A549 (cell line): ENCODE measurements around the gene MEF2C. TPM values are rescaled to one million over a fixed set of nuclear protein-coding genes. Genes with fewer than 3 reads are reported as not detected.
A peak's percentile ranks its signal among the peaks of the same experiment; 100 is the strongest.

Experiments
- ATAC-seq, 2 experiments: fragments of 200-7000 bp in 1 of 2; fragments of >200 bp in 1 of 2; cut with Nextera tagmentation in 1 of 2; cut with Tn5 transposase in 1 of 2; 3 replicates each; pipeline versions ENCODE4 v1.8.0 to v1.9.1; 2018 to 2020; ENCODE audit warnings: mild to moderate bottlenecking in 1 of 2, moderate library complexity in 1 of 2
- CTCF ChIA-PET: fragments of 300-600 bp; sonication (Branson Sonifier 250); formaldehyde crosslinking; extraction: SDS; loops from one replicate; lab custom pipeline; 2021; ENCODE audit warnings: antibody characterized with exemption, inconsistent platforms; lab: Yijun Ruan, JAX
- POLR2A ChIA-PET: fragments of 350-600 bp; formaldehyde crosslinking; extraction: SDS; loops from one replicate; lab custom pipeline; 2021; ENCODE audit warnings: antibody characterized with exemption, inconsistent platforms; lab: Yijun Ruan, JAX
- DNase-seq, 2 experiments: peaks; one replicate each; pipeline versions ENCODE4 v3.0.0 to v3.0.0-alpha.2; 2011 to 2016; ENCODE audit warnings: low read depth in 1 of 2, low spot score in 1 of 2
- FAIRE-seq: peaks from 2 replicates; lab custom pipeline; 2011; peaks lifted over from hg19 to GRCh38; lab: Jason Lieb, UNC
- H3K27ac ChIP-seq, 2 experiments: fragments of >200 bp; sonication (Bioruptor Twin); formaldehyde crosslinking; 3 replicates each; pipeline ENCODE4 v1.5.1; 2016 to 2017
- H3K4me1 ChIP-seq: fragments of >200 bp; sonication (Bioruptor Twin); formaldehyde crosslinking; 3 replicates; pipeline ENCODE4 v1.6.1; 2016
- H3K4me2 ChIP-seq: fragments of >200 bp; sonication (Bioruptor Twin); formaldehyde crosslinking; 3 replicates; pipeline ENCODE4 v1.6.1; 2016
- H3K4me3 ChIP-seq: fragments of >200 bp; sonication (Bioruptor Twin); formaldehyde crosslinking; 3 replicates; pipeline ENCODE4 v1.5.1; 2016
- H3K9me3 ChIP-seq: fragments of >200 bp; sonication (Bioruptor Twin); formaldehyde crosslinking; 3 replicates; pipeline ENCODE4 v1.6.1; 2016
- CBX2 ChIP-seq: fragments of 200-600 bp; sonication (generic); IDR thresholded peaks from 2 replicates; pipeline ENCODE4 v1.6.1; 2016; ENCODE audit warnings: low read depth, mild to moderate bottlenecking, borderline replicate concordance
- CBX8 ChIP-seq: fragments of 200-600 bp; sonication (generic); IDR thresholded peaks from 2 replicates; pipeline ENCODE4 v1.6.1; 2016
- CEBPB ChIP-seq, 2 experiments: fragments of >200 bp in 1 of 2; sonication (Bioruptor Twin) in 1 of 2; formaldehyde crosslinking in 1 of 2; IDR thresholded peaks; 2 replicates each; pipeline ENCODE4 v1.6.1; 2012 to 2016
- GATA3 ChIP-seq: IDR thresholded peaks from 2 replicates; pipeline ENCODE4 v1.6.1; 2012; ENCODE audit warnings: borderline replicate concordance
- HEYL ChIP-seq: fragments of 250-450 bp; sonication (Bioruptor Pico); IDR thresholded peaks from 2 replicates; pipeline ENCODE4 v1.8.0; 2021; ENCODE audit warnings: mild to moderate bottlenecking, moderate library complexity
- HOXB13 ChIP-seq: fragments of 250-450 bp; sonication (Bioruptor Pico); IDR thresholded peaks from 2 replicates; pipeline ENCODE4 v1.5.0; 2020; ENCODE audit warnings: low read depth, mild to moderate bottlenecking, moderate library complexity
- MYC ChIP-seq: IDR thresholded peaks from 2 replicates; pipeline ENCODE4 v1.6.1; 2012; ENCODE audit warnings: mild to moderate bottlenecking, inconsistent platforms, low read length, improper control_type of control experiment, borderline replicate concordance
- PHF8 ChIP-seq: fragments of 200-600 bp; sonication (generic); IDR thresholded peaks from 2 replicates; pipeline ENCODE4 v1.6.1; 2016; ENCODE audit warnings: low read depth, mild to moderate bottlenecking, antibody characterized with exemption, moderate library complexity, borderline replicate concordance
- RAD21 ChIP-seq, 2 experiments: fragments of >200 bp in 1 of 2; sonication (Bioruptor Twin) in 1 of 2; formaldehyde crosslinking in 1 of 2; IDR thresholded peaks in 1 of 2; conservative IDR thresholded peaks in 1 of 2; 2 replicates in 1 of 2; 3 replicates in 1 of 2; pipeline ENCODE4 v1.6.1; 2012 to 2018; ENCODE audit warnings: inconsistent platforms in 1 of 2
- RCOR1 ChIP-seq: fragments of 150-350 bp; IDR thresholded peaks from 2 replicates; pipeline ENCODE4 v1.6.1; 2014; ENCODE audit warnings: antibody characterized with exemption, low read length, low read depth
- RFX5 ChIP-seq: fragments of 450-650 bp; IDR thresholded peaks from 2 replicates; pipeline ENCODE4 v1.7.1; 2014; ENCODE audit warnings: antibody characterized with exemption, mild to moderate bottlenecking, moderate library complexity
- RNF2 ChIP-seq: fragments of 200-600 bp; sonication (generic); IDR thresholded peaks from 2 replicates; pipeline ENCODE4 v1.6.1; 2016; ENCODE audit warnings: low read depth, mild to moderate bottlenecking, antibody characterized with exemption, moderate library complexity, borderline replicate concordance
- SMC3 ChIP-seq: fragments of >200 bp; sonication (Bioruptor Twin); formaldehyde crosslinking; IDR thresholded peaks from 3 replicates; pipeline ENCODE4 v1.6.1; 2018; ENCODE audit warnings: inconsistent platforms
- SREBF2 ChIP-seq: fragments of 450-650 bp; IDR thresholded peaks from 2 replicates; pipeline ENCODE4 v1.6.1; 2014; ENCODE audit warnings: mild to moderate bottlenecking, moderate library complexity
- TFCP2L1 ChIP-seq: fragments of 250-450 bp; sonication (Bioruptor Pico); IDR thresholded peaks from 2 replicates; pipeline ENCODE4 v1.5.0; 2021; ENCODE audit warnings: mild to moderate bottlenecking
- ZSCAN20 ChIP-seq: fragments of 250-450 bp; sonication (Bioruptor Pico); IDR thresholded peaks from 2 replicates; pipeline ENCODE4 v1.8.0; 2022; ENCODE audit warnings: mild to moderate bottlenecking, moderate library complexity
- WGBS: methylation state at CpG from one replicate; pipeline ENCODE4 v1.1.6; 2017; ENCODE audit errors: missing lambda C conversion rate; 5-methylcytosine and 5-hydroxymethylcytosine counted together
- polyA plus RNA-seq, 4 experiments: library from polyadenylated mRNA; depleted of rRNA in 3 of 4; stranded (reverse); fragments of >200 nt; fragmentation: RNase III in 1 of 4; extraction: RNeasy Plus Mini Kit Qiagen cat#74134 plus additional on column Dnase treatment in 1 of 4; gene quantifications; 2 replicates in 3 of 4; 3 replicates in 1 of 4; pipeline ENCODE4 v1.2.3, GENCODE V29; 2011 to 2017
- TF ChIP-seq, protein P1 (sequence below): fragments of >200 bp; sonication (Bioruptor Twin); formaldehyde crosslinking; IDR thresholded peaks from 3 replicates; pipeline ENCODE4 v1.5.1; 2016
- TF ChIP-seq, protein P2 (sequence below): IDR thresholded peaks from 2 replicates; pipeline ENCODE4 v1.6.1; 2012
- TF ChIP-seq, protein P3 (sequence below): IDR thresholded peaks from 2 replicates; pipeline ENCODE4 v1.6.1; 2012; ENCODE audit warnings: low read depth, borderline replicate concordance
- TF ChIP-seq, protein P4 (sequence below): fragments of >200 bp; sonication (Bioruptor Twin); formaldehyde crosslinking; IDR thresholded peaks from 2 replicates; pipeline ENCODE4 v1.6.1; 2016
- TF ChIP-seq, protein P5 (sequence below): fragments of 150-350 bp; IDR thresholded peaks from 2 replicates; pipeline ENCODE4 v1.6.1; 2014; ENCODE audit warnings: low read depth, mild to moderate bottlenecking, low read length
- TF ChIP-seq, protein P6 (sequence below): IDR thresholded peaks from 2 replicates; pipeline ENCODE4 v1.6.1; 2012
- TF ChIP-seq, protein P7 (sequence below): fragments of 450-650 bp; IDR thresholded peaks from 2 replicates; pipeline ENCODE4 v1.6.1; 2014; ENCODE audit warnings: antibody characterized with exemption

Gene MEF2C
- polyA plus RNA-seq, 2 of the 4 experiments (the other 2 are of a cell fraction) = 0.03 to 0.06 TPM

DNA sequence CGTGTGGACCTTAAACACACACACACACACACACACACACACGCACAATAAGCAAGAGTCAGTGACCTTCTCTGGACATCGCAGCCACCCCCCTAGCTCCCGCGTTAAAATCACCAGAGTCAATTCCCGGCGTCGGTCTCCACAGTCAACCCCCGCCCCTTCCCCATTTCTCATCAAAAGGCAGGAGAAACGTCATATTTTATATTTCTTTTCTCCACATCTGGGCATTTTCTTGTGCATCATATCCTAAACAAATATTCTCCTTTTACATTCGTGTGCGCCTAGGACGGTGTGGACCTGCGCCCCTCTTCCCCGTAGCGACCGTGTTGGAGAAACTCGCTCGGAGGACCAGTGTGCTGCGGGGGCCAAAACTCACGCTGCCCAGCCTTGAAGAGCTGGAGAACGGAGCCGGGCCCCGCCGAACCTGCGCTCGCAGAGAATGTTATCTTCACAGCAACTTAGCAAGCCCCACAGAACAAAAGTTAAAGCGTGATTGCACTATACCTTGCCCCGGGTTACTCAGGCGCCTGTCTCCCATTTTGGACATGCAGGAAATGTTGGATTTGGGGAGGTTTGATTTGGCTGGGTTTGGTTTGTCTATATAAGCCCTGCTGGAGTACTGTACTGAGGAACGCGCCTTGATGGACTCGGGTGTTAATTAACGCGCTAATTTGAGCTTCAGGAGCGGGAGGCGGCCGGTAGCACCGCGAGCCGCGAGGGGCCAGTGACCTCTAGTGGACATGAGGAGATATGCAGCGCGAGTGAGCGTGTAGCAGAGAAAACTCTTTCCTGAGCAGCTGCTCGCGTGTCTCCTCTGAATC is 192.4 kb downstream of the MEF2C start:
- H3K4me3 ChIP-seq = peak overlapping the region; percentile 27
- POLR2A ChIA-PET = no interaction called here
- peaks cover 3% of the 10 kb centered on the region; the same call in 1 of the 3 replicates for H3K4me1 ChIP-seq
- peak overlapping the region; percentile 83 for H3K4me2 ChIP-seq
- WGBS = 31% methylated on average over 44 of the region's 47 CpGs
- no peaks in the 10 kb centered on the region for H3K9me3 ChIP-seq
- H3K27ac ChIP-seq = no peak overlapping the region
- ATAC-seq = peak; percentile 69 to 90
- peak; percentile 49 to 59 for DNase-seq
- CTCF ChIA-PET = interaction anchor here (0.6 to 4.2 kb wide), 46 partner anchors 9 to 1761 kb away, joined by 3 to 58 read pairs (median 3); no protein-coding TSS in a partner anchor
- TF ChIP-seq, protein P1, sequence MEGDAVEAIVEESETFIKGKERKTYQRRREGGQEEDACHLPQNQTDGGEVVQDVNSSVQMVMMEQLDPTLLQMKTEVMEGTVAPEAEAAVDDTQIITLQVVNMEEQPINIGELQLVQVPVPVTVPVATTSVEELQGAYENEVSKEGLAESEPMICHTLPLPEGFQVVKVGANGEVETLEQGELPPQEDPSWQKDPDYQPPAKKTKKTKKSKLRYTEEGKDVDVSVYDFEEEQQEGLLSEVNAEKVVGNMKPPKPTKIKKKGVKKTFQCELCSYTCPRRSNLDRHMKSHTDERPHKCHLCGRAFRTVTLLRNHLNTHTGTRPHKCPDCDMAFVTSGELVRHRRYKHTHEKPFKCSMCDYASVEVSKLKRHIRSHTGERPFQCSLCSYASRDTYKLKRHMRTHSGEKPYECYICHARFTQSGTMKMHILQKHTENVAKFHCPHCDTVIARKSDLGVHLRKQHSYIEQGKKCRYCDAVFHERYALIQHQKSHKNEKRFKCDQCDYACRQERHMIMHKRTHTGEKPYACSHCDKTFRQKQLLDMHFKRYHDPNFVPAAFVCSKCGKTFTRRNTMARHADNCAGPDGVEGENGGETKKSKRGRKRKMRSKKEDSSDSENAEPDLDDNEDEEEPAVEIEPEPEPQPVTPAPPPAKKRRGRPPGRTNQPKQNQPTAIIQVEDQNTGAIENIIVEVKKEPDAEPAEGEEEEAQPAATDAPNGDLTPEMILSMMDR = peak; percentile 93
- no peak for TF ChIP-seq HEYL (CRISPR knock-in tag)
- peak; percentile 91 to 92 for TF ChIP-seq RAD21 (conservative IDR thresholded peaks at IDR 0.05 in 1 of 2, IDR thresholded peaks at IDR 0.05 in 1 of 2)
- TF ChIP-seq, protein P2, sequence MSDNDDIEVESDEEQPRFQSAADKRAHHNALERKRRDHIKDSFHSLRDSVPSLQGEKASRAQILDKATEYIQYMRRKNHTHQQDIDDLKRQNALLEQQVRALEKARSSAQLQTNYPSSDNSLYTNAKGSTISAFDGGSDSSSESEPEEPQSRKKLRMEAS = 0 out of 2 replicates have a peak, but pooled peaks have one; percentile 27
- TF ChIP-seq MYC = no peak
- TF ChIP-seq SMC3 = peak; percentile 81
- no peak for FAIRE-seq

DNA sequence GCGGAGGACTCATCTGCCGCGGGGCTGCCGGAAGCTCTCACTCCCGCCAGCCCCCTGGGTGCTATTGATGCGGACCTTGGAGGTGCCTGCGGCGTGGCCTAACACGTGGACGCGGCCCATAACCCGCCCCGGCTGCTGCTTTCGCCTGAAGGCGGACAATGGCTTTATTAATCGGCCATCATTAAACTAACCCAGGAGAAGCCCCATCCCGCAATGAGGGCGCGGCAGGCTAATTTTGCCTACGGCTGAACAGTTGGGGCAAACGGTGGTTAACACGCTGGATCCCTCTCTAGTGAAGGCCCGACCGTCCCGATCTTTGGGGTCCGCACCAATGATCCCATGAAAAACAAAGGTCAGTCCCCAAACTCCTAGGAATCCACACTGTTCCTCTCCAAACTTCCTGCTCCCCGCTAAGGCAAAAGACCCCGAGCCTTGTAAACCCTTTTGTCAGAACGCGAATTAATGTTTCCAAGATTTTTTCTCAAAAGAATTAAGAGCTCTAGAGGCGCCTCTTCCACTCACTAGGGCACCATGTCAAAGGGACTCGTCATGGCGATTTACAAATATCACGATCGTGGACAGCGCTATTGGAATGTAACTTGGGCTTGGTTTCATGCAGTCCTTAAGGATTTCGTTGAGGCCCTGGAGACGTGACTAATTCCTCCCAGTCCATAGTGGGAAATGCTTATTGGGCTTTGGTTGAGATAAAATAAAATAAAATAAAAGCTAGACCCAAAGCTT is 193.1 kb downstream of the MEF2C start:
- H3K9me3 ChIP-seq = no peaks in the 10 kb centered on the region
- POLR2A ChIA-PET = no interaction called here
- no peak overlapping the region for H3K27ac ChIP-seq
- CTCF ChIA-PET = interaction anchor here (0.8 to 4.2 kb wide), 22 partner anchors 9 to 916 kb away, joined by 3 to 58 read pairs (median 6); no protein-coding TSS in a partner anchor
- FAIRE-seq = no peak
- H3K4me1 ChIP-seq = peaks cover 7% of the 10 kb centered on the region; the same call in 1 of the 3 replicates
- ATAC-seq = no peak
- no peak overlapping the region for H3K4me3 ChIP-seq
- no peak for DNase-seq
- TF ChIP-seq TFCP2L1 (CRISPR knock-in tag) = no peak
- no peak for TF ChIP-seq CEBPB (IDR thresholded peaks at IDR 0.05)
- no peak overlapping the region for H3K4me2 ChIP-seq
- WGBS = 65% methylated on average over 38 of the region's 38 CpGs

DNA sequence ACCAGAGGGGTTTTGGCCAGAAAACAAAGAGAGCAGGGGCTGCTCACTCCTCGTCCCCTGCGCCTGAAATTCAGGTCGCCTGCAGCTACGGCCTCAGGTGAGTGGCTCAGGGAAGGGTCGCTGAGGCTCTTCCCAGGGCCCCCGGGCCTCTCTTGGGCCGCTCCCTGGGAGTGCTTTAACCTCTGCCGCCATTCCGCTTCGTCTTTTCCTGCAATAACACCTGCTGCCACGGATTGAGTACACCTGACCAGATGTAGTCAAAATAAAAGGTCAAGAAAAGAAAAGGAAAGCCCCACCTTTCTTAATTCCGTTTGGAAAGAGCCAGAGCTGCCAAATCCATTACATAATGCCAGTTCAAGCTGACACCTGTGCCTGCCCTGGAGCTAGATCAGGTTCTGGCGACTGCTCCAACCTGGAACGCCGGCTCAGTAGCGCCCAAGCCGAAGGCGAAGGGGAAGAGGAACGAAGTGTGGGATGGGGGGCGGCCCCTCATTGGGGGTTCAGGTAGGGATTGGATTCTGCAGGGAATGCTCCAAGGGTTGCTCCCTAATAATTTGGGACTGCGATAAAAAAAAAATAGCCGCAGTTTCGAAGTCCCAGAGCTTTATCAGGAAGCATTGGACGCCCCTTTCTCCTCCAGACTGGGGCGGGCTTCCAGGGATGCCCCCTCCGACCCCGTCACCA is 193.9 kb downstream of the MEF2C start:
- FAIRE-seq (no peak), DNase-seq (no peak), ATAC-seq (no peak)
- ChIA-PET CTCF (interaction anchor here (1.3 to 4.2 kb wide), 4 partner anchors 8 to 908 kb away, joined by 3 to 49 read pairs (median 8); no protein-coding TSS in a partner anchor), POLR2A (no interaction called here)
- WGBS = 37% methylated on average over 27 of the region's 27 CpGs
- Histone ChIP-seq H3K27ac (no peak overlapping the region), H3K4me3 (no peak overlapping the region), H3K4me1 (peaks cover 7% of the 10 kb centered on the region; the same call in 1 of the 3 replicates), H3K4me2 (no peak overlapping the region), H3K9me3 (no peaks in the 10 kb centered on the region)
- TF ChIP-seq HOXB13 (CRISPR knock-in tag) = no peak
- TF ChIP-seq, protein P3, sequence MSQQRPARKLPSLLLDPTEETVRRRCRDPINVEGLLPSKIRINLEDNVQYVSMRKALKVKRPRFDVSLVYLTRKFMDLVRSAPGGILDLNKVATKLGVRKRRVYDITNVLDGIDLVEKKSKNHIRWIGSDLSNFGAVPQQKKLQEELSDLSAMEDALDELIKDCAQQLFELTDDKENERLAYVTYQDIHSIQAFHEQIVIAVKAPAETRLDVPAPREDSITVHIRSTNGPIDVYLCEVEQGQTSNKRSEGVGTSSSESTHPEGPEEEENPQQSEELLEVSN = no peak
- TF ChIP-seq, protein P4, sequence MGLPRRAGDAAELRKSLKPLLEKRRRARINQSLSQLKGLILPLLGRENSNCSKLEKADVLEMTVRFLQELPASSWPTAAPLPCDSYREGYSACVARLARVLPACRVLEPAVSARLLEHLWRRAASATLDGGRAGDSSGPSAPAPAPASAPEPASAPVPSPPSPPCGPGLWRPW = no peak
- TF ChIP-seq, protein P5, sequence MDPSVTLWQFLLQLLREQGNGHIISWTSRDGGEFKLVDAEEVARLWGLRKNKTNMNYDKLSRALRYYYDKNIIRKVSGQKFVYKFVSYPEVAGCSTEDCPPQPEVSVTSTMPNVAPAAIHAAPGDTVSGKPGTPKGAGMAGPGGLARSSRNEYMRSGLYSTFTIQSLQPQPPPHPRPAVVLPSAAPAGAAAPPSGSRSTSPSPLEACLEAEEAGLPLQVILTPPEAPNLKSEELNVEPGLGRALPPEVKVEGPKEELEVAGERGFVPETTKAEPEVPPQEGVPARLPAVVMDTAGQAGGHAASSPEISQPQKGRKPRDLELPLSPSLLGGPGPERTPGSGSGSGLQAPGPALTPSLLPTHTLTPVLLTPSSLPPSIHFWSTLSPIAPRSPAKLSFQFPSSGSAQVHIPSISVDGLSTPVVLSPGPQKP = no peak
- TF ChIP-seq SREBF2 = no peak
- no peak for TF ChIP-seq HEYL (CRISPR knock-in tag)
- TF ChIP-seq, protein P6, sequence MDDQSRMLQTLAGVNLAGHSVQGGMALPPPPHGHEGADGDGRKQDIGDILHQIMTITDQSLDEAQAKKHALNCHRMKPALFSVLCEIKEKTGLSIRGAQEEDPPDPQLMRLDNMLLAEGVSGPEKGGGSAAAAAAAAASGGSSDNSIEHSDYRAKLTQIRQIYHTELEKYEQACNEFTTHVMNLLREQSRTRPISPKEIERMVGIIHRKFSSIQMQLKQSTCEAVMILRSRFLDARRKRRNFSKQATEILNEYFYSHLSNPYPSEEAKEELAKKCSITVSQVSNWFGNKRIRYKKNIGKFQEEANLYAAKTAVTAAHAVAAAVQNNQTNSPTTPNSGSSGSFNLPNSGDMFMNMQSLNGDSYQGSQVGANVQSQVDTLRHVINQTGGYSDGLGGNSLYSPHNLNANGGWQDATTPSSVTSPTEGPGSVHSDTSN = no peak
- TF ChIP-seq CBX2 = no peak
- no peak for TF ChIP-seq ZSCAN20 (CRISPR knock-in tag)
- no peak for TF ChIP-seq CBX8
- TF ChIP-seq RCOR1 = no peak
- TF ChIP-seq GATA3 = no peak
- no peak for TF ChIP-seq PHF8
- TF ChIP-seq, protein P7, sequence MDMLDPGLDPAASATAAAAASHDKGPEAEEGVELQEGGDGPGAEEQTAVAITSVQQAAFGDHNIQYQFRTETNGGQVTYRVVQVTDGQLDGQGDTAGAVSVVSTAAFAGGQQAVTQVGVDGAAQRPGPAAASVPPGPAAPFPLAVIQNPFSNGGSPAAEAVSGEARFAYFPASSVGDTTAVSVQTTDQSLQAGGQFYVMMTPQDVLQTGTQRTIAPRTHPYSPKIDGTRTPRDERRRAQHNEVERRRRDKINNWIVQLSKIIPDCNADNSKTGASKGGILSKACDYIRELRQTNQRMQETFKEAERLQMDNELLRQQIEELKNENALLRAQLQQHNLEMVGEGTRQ = no peak
- TF ChIP-seq RNF2 = no peak
- TF ChIP-seq RFX5 = no peak
